GM12872 (cell line): ENCODE results near the gene CMIP.

Experiments
- CTCF ChIP-seq: IDR thresholded peaks from 3 replicates; pipeline ENCODE4 v1.5.1; 2011; ENCODE audit warnings: low read depth, mild to moderate bottlenecking, low read length, moderate library complexity; ENCODE audit not compliant: insufficient read depth

Gene CMIP

GRCh38 chr16:81469183-81469677, 24.6 kb downstream of the CMIP start:
- no peak for TF ChIP-seq CTCF

- 0 out of 3 replicates have a peak, but pooled peaks have one; percentile 12 for TF ChIP-seq CTCF
Measured at GRCh38 chr16:81469710-81470535, 25.3 kb downstream of the CMIP start.

GRCh38 chr16:81470796-81471636, 26.4 kb downstream of the CMIP start:
- TF ChIP-seq CTCF, result no peak

- no peak for TF ChIP-seq CTCF
Measured at GRCh38 chr16:81471882-81472281, 27.3 kb downstream of the CMIP start.

- TF ChIP-seq CTCF, result no peak
Measured at GRCh38 chr16:81472391-81472790, 27.8 kb downstream of the CMIP start.

GRCh38 chr16:81473066-81473488, 28.5 kb downstream of the CMIP start:
- no peak for TF ChIP-seq CTCF

GRCh38 chr16:81473558-81473957, 28.9 kb downstream of the CMIP start:
- no peak for TF ChIP-seq CTCF
